ENCODE measurements around the gene CADM2.
"Not testable (repeated sequence)": the region's sequence is repeated elsewhere in the genome, so short reads cannot be mapped to it uniquely, and the experiment has no call there.

Gene CADM2

DNA sequence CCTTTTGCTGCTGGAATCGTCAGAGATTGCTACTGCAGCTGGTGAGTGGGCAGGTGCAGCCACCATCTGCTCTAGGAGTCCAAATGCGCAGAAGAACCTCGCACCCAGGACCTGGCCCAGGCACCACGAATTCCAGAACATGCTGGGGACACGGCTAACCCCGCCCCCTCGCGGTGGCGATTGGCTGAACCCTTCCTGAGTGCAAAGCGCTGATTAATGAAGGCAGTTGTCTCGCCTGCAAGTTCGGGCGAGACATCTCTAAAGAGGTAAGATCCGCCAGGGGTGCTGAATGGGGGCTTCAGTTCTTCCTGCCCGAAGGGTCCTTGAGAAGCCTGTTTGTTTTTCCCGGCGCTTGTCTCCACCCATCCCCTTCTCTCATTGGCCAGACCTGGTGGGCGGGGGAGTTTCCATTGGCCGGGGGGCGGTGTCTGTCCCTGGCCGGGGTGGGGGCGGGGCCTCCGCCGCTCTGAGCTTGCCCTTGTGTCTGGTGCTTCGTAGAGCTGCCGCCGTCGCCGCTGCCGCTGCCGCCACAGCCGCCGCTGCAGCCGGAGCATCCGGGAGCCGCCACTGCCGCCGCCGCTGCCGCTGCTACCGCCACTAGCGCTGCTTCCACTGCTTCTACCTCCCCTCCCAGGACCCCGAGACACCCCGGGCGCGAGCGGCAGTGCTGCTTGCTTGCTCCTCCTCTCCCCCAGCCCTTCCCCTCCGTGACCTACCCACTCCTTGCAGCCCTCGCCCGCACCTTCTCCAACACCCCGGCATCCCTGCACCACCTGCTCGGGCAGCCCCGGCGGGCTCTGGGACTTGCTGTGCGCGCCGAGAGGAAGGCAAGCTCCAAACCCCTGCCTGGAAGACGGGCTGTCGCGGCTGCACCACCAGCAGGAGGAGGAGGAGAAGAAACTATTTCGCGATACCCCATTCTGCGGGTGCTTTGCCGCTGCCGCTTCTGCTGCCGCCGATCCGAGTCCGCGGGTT, at the start of gene CADM2:
Gene CADM2, plus strand, starts transcription at position 495 of the 975 bp plus-strand sequence.
- DNase-seq (ENCODE audit: low read depth) = peak; percentile 54

DNA sequence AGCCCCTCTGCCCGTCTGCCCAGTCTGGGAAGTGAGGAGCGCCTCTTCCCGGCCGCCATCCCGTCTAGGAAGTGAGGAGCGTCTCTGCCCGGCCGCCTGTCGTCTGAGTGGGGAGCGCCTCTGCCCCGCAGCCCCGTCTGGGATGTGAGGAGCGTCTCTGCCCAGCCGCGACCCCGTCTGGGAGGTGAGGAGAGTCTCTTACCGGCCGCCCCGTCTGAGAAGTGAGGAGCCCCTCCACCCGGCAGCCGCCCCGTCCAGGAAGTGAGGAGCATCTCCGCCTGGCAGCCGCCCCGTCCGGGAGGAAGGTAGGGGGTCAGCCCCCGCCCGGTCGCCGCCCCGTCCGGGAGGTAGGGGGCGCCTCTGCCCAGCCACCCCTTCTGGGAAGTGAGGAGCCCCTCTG, 40.2 kb upstream of the CADM2 start:
- not testable (repeated sequence) for DNase-seq (ENCODE audit: low read depth)

DNA sequence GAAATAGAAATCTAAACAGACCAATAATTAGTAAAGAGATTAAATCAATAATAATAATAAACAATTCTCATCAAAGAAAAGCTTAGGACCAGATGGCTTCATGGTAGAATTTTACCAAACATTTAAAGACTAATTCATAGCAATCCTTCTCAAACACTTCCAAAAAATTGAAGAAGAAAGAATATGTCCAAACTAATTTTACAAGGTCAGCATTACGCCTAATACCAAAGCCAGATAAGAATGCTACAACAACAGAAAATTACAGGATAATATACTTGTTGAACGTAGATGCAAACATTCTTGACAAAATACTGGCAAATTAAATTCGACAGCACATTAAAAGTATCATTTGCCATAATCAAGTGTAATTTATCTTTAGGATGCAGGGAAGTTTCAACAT, 36.1 kb upstream of the CADM2 start:
- DNase-seq (ENCODE audit: low read depth) = no peak

DNA sequence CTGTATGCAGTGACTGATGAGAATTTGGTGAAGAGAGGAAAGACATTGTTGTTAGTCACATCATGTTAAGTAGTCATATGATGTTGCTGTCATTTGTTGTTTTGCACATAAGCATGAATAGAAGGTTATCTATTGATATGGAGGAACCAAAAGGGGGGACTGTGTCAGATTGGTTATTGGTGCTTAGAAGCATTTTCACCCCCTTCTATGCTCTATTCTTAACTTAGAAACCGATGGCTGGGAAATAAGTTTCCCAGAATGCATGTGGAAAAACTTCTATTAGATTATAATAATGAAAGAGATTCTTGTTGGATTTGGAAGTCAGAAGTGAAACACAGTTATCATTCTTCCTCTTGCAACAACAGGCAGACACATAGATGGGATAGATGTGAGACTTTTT, 33.2 kb upstream of the CADM2 start:
- no peak for DNase-seq (ENCODE audit: low read depth)

DNA sequence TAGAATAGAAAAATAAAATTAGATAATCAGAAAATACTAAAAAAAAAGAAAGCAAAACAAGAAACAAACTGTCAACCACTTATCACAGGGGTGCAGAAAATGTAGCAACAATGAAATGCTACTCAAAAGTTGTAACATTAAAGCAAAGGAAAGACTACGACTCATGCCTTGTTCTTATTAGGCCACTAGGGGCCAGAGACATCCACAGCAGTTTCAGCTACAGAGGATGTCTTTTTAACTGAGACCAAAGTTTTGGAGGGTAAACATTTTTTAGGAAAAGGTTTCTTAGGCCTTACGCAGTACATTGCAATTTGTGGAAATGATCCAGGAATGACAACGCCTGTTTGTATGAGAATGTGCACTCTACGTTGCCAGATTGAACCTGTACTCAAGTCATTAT, 15.4 kb upstream of the CADM2 start:
- DNase-seq (ENCODE audit: low read depth) = no peak

DNA sequence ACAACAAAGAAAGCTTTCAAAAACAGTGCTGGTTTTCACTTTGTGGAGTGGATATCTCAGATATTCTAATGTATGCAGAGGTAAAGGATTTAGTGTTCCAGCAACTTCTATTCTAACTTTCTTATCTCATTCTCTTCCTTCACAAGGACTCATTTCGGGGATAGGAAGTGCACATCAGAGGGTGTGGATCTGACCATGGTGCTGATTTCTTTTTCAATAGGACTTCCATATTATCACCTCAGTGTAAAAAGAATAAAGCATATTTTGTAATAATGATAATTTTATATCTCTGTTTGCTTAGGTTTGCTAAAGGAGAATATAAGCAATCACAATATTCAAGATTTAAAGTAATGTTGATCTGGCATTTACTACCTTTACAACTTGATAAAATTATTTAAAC, 12.5 kb upstream of the CADM2 start:
- DNase-seq (ENCODE audit: low read depth) = no peak

DNA sequence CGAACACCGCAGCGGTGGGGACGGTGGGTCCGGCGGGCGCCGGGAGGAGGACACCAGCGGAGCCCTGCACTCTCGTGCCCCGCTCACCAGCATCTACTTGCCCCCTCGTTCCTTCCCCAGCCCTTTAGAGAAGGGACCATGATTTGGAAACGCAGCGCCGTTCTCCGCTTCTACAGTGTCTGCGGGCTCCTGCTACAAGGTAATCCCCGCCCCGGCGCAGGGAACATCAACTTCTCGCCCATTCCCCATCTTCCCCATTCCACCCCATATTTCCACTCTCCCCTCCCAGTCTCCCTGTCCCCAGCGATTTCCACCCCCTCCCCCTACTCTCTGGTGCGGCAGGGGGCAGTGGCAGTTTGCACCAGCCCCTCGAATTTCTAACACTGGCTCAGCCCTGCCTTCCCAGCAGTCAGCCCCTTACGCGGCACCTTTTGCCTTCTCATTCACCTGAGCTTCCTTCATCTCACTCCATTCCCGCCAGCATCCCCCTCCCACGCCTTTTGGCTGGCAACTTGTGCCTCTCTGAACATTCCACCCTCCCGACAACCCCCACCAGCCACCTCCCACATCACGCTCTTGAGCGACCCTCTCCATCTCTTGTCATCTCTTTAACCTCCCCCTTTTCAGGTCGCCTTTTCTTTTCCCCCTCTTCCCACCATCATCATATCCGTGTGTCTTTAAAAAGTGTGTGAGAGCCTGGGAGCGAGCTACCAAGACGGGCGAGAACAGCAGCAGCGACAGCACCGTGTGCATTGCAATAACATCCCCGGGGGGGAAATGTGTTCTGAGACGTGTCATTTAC, 882 bp downstream of the CADM2 start:
- DNase-seq (ENCODE audit: low read depth) = no peak

DNA sequence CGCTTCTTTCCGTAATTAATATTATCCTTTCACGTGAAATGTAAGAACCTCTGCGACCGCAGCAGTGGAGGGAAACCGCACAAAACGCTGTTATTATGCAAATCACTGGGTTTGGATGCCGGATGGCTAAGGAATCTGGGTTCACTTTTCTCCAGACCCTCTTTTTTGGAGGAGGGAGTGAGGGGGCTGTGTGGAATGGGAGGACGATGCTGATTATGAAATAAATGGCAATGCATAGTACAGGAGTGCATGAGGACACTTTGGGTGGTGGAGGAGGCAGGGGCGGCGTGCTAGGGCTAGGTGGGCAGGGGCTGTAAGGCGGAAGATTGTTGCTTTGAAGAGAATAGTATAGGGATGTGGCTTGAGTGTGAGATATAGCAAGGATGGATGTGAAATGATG, 1.8 kb downstream of the CADM2 start:
- no peak for DNase-seq (ENCODE audit: low read depth)

DNA sequence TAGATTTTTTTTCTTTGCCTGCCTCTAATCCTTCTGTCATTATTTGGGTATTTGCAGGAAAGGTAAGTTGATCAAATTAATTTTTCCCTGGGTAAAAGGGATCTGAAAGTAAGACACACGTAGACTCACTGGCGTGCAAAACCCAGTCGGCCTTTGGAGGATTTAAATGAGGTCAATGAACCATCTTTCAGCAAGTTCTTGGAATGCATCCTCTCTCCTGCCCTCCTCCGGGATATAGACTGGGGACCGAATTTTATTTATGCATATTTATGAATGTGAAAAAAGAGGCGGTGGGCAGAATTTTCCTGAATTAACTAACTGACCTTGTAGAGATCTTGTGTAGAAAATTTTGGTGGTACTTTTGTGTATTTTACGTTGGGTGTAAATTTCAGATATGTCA, 2.2 kb downstream of the CADM2 start:
- no peak for DNase-seq (ENCODE audit: low read depth)

DNA sequence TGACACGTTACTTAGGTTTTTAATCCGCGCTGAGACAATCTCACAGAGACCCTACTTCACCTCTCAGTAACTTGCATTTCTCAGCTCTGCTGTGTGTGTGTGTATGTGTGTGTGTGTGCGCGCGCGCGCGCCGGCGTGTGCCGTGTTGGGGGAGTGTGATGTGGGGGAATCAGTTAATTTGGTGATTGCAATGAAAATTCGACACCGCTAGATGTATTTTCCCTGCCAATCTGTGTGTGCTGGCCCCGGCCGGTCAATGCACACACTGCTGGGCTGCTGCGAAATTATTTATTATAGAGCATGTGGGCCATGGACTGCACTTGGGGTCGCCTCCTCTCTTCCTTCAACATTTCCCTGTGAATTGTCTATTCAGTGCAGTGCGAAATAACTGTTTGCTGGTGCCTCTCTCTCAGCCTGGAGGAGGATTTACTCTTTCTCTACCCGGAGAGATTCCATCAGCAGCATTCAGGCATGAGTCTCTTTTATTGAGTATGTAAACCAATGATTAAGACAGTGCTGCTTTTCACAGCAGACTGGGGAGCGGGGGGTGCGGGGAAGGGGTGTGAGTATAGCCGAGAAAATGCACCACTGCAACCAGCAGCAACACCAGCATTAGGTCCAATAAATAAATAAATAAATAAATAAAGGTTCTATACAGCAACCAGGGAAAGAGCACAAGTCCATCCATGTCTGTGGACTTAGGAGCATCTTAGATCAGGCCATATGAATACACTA, 2.9 kb downstream of the CADM2 start:
- DNase-seq (ENCODE audit: low read depth) = no peak

DNA sequence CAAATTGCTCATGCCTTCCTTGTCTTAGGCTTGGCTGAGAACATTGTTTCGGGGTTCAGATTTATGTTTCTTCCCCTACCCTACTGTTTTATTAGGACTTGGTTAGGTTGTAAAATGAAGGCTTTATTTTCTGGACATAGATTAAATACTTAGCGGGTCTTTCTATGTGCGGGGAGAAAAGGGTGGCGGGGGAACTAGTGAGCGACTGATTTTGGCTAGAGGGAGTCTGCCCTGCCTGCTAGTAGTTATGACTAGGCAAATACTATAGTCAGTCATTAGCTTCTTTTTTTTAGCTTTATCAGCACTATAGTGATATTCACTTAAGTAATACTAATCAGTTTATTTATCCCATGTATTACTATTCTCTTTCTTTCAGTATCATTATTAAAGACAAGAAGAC, 3.6 kb downstream of the CADM2 start:
- DNase-seq (ENCODE audit: low read depth) = no peak

DNA sequence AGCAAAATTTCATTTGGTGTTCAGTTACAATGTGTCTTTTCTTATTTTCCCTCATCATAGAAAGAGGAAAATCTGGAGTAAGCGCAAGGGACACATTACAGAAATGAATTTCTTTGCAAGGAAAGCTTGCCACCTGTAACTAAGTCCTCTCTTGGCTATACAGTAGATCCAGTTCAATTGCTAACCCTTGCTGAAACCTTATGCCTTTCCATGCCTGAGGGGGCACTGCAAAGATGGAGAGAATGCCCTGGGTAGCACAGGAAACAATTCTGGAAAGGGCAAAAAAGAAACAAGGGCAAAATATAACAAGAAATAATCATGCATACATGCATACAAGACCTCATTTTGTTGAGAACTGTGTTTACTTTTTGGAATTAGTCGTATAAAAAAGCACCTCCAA, 4.3 kb downstream of the CADM2 start:
- no peak for DNase-seq (ENCODE audit: low read depth)

DNA sequence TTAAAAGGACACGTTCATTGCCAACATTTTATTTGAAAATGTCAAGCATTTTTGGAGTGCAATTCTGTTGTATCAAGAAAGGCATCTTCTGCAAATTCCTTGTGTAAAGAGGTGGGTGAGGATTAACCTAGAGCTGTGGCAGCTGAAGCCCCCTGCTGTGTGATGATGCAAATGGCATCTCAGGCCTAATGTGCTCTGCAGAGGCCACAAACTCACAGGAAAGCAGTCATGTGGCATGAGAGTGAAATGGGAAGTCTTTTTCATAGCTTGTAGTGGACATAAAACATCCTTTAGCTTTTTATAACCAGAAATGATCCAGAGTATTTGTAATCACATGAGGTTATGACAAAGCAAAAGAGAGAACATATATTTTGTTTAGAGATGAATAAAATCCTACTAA, 6.4 kb downstream of the CADM2 start:
- no peak for DNase-seq (ENCODE audit: low read depth)

DNA sequence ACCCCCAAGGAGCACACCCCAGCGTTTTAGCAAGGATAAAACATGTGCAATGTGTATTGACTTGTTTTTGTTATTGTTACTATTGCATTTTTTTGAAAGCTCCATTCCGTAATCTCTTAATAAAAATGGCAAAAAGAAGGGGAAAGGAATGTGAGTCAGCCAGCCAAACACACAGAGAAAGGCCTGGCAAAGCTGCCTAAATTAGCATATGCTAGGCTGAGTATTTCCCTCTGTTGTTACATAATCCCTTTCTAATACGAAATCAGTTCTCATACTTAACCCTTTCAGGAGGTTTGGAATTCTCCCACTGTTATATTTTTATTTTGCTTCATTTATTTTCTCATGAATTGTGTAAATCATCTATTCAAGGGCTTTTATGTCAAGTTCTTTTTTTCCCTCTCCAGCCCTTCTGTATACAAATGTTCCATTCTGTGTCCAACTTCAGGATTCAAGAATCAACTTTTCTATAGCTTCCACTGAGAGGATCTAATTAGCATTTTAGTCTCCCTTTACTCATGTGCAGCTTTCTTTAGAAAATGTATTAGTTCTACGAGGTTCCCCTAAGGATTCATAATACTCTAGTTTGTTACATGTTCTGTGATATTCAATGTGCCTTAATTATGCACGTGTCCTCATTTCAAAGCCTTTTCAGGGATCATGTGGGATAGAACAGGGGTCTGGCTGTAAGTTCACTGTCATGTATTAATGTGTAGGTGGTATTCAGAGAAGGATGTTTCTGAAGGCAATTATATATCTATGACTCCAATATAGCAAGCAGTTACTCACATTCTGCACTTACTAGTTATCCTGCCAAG, 9.2 kb downstream of the CADM2 start:
- no peak for DNase-seq (ENCODE audit: low read depth)

DNA sequence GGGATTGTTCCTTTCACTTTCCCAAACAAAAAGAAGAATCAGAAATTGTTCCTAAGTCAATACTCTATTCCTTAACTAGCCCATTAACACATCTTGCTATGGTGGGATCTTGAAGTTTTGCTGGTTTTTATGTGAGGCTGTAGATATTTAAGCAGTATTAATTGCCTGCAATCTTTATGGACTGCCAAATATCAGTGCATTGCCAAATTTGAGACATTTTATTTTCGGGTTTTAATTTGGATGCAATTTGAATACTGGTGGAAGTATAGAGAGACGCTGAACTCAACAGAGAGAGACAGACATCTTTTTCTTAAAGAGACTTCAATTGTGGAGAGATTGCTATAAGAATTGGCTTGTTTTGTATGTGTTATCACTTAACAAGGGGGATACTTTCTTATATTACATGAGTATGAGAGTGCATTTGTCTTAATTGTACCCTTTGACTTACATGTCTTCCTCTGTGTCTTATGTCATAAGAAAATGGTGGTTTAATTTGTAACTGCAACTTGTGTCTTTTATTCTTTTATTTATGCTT, 10.0 kb downstream of the CADM2 start:
- no peak for DNase-seq (ENCODE audit: low read depth)

DNA sequence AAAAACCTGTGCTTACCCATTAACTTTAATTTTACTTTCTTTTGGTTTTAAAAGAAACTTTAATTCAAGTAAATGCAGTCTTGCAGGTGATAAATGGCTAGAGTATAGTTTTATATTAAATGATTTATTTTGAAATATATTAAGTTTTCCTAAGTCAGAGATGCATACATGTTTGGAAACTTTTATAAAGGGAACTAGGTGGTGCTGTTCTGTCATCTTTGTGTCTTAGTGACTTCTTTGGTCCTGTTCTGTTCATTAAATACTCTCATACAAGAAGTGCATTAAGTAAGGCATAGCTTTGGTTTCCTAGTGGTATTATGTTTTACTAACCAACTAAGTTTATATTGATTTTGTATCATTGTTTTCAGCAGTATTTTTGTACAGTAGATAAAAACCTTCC, 15.6 kb downstream of the CADM2 start:
- DNase-seq (ENCODE audit: low read depth) = no peak

DNA sequence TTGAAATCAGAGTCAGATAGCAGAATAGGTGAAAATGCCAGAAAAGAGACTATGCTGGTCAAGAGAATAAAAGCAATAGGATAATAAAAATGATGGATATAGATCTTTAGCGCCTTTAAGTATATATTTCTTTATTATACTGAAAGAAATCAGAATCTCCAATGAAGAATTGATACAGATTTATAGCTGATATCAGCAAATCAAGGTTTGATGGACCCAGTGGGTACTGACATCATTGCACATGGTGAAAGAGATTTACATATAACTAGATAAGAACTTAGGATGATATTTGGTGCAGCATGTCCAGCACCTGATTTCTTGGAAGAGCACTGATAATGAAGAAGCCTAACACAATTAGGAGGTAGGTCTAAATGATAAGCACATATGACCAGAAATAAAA, 18.2 kb downstream of the CADM2 start:
- no peak for DNase-seq (ENCODE audit: low read depth)

DNA sequence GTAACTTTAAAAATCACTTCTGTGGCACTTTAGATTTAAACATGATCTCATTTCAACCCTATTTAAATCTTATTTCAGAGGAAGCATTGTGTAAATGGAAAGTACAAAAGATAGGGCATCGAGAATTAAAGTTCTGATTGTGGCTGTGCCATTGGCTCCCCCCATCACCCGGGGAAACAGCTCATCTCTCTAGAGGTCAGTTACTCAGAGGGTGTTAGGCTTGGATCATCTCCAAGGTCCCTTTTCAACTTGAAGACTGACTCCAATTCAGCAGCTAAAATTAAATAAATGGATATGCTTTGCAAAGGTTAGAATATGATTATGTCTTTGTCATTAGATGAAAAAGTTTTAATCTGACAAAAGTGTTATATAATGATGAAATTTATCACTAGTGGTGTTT, 20.1 kb downstream of the CADM2 start:
- no peak for DNase-seq (ENCODE audit: low read depth)

DNA sequence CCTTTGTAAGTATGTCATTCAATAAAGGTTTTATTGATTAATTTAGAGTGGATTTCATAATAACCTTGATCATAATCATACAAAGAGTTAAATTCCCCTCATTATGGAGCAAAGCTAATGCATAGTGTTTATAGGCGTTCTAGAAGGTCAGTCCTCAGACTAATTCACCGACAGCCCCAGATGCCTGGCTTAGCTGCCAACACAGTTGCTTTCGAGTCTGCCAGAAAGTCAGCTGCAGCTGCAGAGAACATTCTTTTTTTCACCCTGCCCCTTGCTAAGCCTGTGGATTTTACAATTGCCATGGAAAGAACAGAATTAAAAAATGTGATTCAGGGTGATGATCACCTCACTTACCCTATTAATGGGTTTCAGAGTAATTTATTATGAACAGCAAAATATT, 21.2 kb downstream of the CADM2 start:
- no peak for DNase-seq (ENCODE audit: low read depth)

DNA sequence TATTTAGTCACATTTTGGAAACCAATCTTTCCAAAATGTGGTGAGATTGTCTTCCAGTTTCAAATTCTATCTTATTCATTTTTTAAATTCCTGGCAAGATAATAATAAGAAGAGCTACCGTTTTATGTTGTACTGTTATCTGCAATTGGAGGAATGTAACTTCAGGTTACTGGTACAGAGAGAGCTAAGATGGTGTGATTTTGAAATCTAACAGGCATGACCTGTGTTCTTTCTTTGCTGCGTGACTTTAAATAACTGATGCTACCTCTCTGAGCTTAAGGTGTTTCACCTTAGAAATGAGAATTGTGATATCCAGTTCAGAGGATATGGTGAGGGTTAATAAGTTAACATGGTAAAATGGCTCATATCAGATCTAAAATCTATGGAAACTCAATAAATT, 21.7 kb downstream of the CADM2 start:
- no peak for DNase-seq (ENCODE audit: low read depth)

DNA sequence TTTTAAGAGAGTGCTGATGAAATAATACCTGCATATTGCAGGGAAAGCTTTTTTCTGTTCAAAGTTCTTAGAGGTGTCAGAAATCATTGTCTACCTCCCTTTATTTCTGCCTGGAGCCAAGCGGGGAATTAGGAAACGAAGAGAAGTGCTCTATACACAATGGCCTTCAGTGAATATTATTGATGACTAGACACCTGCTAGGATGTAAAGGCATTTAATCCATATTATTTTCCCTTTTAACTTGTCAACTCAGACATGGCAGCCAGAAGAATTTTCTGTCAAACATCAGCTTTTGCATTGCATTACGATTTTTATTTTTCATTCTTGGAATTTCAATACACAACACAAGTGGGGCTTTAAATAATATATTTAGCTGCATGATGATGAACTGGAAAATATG, 24.7 kb downstream of the CADM2 start:
- DNase-seq (ENCODE audit: low read depth) = no peak
